ENCODE results near the gene CCDC192.
"Not testable (repeated sequence)": the region's sequence is repeated elsewhere in the genome, so short reads cannot be mapped to it uniquely, and the experiment has no call there.

Gene CCDC192

GRCh38 chr5:127813633-127814587, 110.7 kb downstream of the CCDC192 start:
- DNase-seq, result no peak

- no peak for DNase-seq
These were observed 111.4 kb downstream of the CCDC192 start for GRCh38 chr5:127814588-127814973.

- DNase-seq, result no peak
These were observed 117.8 kb downstream of the CCDC192 start for GRCh38 chr5:127820910-127821553.

- DNase-seq, result no peak
These were observed 118.7 kb downstream of the CCDC192 start for GRCh38 chr5:127821896-127822295.

DNA sequence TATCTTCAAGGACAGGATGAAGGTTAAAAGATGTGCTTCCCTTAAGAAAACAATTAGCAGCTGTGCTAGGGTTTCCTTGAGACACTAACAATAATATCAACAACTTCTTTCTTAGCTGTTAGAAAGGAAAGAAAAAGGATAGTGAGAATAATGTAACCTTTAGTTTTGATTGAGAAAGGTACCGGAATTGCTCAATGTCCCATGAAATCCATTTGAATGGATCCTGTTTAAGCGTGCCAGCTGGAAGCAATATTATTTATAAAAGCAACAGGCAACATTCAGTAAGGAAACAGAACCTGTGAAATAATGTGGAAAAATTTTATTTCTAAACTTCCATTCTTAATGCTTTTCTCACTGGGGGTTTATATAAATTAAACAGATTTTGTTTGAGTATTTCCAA, 120.9 kb downstream of the CCDC192 start:
- DNase-seq, result no peak

DNA sequence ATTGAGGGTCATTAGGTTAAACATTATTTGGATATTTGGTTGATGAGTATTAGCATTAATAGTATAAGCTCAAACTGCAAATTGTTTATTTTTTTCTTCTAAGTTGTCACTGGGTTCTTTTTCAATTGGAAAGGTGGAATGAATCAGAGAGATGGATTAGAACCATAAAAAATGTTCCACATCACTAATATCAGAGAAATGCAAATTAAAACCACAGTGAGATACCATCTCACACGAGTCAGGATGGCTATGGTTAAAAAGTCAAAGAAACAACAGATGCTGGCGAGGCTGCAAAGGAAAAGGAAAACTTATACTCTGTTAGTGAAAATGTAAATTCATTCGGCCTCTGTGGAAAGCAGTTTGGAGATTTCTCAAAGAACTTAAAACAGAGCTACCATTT, 122.8 kb downstream of the CCDC192 start:
- no peak for DNase-seq

- DNase-seq, result no peak
These were observed 124.3 kb downstream of the CCDC192 start for GRCh38 chr5:127827451-127827850.

GRCh38 chr5:127830157-127830556, 127.0 kb downstream of the CCDC192 start:
- no peak for DNase-seq

GRCh38 chr5:127830829-127831598, 127.8 kb downstream of the CCDC192 start:
- no peak for DNase-seq

DNA sequence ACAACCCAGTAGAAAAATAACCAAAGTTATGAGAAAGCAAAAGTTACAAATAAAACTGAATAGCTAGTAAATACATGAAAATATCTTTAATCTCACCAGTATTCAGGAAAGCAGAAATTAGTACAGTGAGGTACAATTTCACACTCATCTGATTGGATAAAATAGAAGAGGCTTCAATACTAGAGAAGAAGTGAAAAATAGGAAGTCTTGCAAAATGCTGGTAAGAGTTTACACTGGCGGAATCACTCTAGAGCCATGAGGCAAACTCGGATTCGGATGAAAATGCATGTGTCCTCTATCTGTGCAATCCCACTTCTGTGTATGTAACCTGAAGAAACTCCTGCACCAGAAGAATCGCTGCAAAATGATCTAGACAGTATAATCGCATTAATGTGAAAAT, 128.9 kb downstream of the CCDC192 start:
- no peak for DNase-seq

DNA sequence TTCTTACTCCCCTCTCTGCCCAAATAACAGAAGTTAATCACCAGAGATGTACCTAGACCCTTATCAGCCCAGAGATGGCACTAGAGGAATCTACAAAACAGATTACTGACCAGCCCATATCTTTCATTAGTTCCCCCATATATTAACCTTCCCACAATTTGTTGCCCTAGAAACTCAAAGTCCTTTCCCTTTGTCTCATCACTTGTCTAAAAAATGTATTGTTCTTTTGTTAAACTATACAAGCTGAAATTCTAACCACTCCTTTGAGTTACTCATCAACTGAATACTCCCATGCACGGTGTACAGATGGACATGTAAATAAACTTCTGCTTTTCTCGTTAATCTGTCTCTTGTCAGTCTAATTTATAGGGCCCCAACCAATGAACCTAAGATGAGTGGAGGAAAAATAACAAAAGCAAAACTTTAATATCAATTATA, 130.9 kb downstream of the CCDC192 start:
- DNase-seq, result no peak

GRCh38 chr5:127834554-127834953, 131.4 kb downstream of the CCDC192 start:
- no peak for DNase-seq

GRCh38 chr5:127838661-127839060, 135.5 kb downstream of the CCDC192 start:
- DNase-seq, result no peak

- DNase-seq, result no peak
These were observed 135.9 kb downstream of the CCDC192 start for GRCh38 chr5:127839072-127839471.

DNA sequence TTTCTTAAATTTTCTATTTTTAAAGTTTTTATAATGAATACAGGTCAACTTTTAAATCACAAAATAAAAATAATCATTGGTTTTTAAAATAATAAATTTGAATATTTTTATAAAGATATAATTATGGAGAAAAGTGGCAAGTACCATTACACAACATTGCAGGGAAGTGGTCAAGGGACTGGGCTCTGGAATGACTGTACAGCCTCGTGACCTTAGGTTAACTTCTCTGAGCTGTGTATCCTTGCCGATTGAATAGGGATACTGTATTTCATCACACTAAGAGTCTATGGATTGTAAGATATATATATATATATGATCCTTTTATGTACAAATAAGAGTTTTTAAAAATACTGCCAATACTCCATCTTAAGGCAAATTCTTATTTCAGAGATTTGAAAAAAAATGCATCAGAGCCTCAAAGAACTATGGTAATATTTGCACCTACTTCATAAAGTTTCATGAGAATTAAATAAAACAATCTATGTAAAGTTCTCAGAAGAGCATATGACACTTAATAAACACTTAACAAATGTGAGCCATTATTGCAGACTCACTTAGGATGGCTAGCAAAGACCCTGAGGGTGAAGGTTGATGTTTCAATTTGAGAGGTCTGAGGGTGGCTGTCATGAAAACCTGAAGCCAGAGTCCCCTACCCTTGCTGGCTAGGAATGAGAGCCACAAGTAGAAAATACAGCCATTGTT, 136.5 kb downstream of the CCDC192 start:
- DNase-seq, result no peak

- no peak for DNase-seq
These were observed 137.0 kb downstream of the CCDC192 start for GRCh38 chr5:127840198-127840524.

DNA sequence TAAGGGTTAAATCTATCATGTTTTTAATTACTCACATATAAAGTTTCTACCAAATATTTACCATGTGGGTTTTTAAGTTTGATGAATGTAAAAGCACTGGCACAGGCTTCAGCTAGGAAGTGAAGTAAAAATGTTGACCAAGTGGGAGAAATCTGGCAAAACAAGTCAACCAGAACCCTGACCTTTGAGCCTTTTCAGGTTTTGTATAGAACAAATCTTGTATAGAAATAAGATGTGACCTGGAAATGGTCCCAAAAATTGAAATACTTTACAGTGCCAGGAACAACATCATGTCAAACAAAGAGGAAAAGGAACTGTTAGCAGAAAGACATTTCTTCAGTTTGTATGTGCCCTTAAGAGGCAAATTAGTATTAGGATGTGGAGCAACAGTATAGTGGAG, 137.6 kb downstream of the CCDC192 start:
- no peak for DNase-seq

GRCh38 chr5:127844581-127845021, 141.4 kb downstream of the CCDC192 start:
- no peak for DNase-seq

DNA sequence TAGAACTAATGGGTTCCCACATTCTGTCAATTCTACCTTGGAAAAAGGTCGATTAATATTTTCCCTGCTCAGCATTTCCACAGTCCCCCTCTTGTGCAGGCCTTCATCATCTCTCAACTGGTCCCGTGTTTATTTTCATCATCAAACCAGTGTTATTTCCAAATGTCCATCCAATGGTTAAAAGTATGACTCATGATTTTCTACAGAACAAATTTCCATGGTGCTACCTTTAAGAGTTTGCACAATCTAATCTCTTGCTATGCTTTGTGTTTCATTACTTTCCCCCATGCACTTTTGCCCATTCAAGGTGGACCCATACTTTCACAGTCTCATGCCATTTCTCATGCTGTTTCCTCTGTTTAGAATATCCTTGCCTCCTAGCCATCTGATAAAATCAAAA, 143.7 kb downstream of the CCDC192 start:
- no peak for DNase-seq

- not testable (repeated sequence) for DNase-seq
These were observed 144.4 kb downstream of the CCDC192 start for GRCh38 chr5:127847641-127848040.

GRCh38 chr5:127848098-127848497, 144.9 kb downstream of the CCDC192 start:
- DNase-seq, result no peak

GRCh38 chr5:127849408-127849807, 146.2 kb downstream of the CCDC192 start:
- DNase-seq, result no peak

- DNase-seq, result no peak
These were observed 146.7 kb downstream of the CCDC192 start for GRCh38 chr5:127849891-127850290.
